Erythroblast (primary cell): ENCODE measurements around the gene PRMT7.
A peak's percentile ranks its signal among the peaks of the same experiment; 100 is the strongest.

Source experiments
- DNase-seq, 2 experiments: peaks; one replicate each; lab custom pipeline; 2025; lab: John Stamatoyannopoulos, UW
- GATA1 ChIP-seq: IDR thresholded peaks from 2 replicates; pipeline ENCODE4 v1.6.1; 2011; ENCODE audit warnings: low read depth, mild to moderate bottlenecking, control low read depth, low read length, moderate library complexity
- POLR2A ChIP-seq: IDR thresholded peaks from 2 replicates; pipeline ENCODE4 v1.6.1; 2011; ENCODE audit warnings: mild to moderate bottlenecking, low read length

Gene PRMT7

DNA sequence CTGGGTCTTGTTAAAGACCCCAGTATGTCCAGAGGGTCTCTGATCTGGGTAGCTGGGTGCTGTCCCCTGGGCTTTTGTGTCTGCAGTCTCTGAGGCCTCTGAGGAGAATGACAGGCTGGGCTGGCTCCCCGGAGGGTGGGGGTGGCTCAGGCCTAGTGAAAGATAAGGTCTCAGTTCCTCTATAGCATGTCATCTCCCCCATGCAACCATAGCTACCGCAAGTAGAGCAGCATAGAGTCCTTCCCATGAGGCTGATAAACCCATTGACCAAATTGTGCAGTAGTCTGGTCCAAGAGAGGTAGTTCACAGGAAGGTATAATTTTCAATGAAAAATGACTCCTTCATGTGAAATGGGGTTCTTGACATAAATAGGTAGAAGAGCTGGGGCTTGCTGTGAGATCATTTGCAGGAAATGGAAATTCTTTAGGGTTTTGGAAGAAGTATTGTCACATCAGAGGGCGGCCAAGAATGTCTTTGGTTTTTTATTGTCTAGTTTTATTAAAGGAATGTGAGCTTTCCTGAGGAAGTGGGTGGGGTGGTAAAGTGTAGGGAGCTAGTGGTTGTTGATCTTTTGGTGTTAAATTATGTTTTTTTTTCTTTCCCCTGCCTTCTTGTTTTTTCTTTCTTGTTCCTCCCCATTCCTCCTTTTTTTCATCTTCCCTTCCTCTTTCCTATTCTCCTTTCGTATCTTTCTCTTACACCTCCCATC lies 21.0 kb upstream of the PRMT7 start:
- TF ChIP-seq POLR2A, result no peak
- TF ChIP-seq GATA1, result no peak
- peak; percentile 82 to 84 for DNase-seq

DNA sequence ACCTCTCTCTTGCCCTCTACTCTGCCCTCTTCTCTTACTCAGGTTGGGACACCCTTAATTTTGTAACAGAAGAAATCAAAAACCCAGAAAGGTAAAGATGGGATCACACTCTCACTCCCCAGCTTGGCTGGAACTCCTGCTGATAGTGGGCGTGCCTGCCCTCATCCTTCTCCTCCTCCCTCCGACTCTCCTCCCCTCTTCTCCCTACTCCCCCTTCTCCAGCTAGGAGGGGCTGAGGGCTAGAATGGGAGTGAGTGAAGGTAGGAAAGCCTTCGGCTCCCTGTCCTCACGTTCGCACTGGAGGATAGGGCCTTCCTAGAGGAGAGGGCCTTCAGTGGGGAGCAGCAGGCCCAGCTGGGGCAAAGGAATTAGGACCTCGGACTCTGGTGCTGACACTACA lies 20.4 kb upstream of the PRMT7 start:
- TF ChIP-seq POLR2A (no peak), GATA1 (no peak)
- no peak for DNase-seq

DNA sequence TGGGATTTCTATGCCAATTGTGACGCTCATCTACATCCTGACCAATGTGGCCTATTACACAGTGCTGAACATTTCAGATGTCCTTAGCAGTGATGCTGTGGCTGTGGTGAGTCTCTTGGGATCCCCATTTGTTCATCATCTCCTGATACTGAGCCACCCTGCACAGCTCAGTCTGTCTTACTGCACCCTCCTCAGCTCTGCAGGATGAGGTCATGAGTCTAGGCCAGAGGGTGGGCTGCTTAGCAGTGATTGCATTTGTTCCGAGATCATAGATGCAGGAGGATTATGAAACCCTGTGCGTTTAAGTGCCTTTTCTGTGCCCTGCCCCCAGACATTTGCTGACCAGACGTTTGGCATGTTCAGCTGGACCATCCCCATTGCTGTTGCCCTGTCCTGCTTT lies 19.6 kb upstream of the PRMT7 start:
- no peak for DNase-seq
- TF ChIP-seq POLR2A (no peak), GATA1 (no peak)

DNA sequence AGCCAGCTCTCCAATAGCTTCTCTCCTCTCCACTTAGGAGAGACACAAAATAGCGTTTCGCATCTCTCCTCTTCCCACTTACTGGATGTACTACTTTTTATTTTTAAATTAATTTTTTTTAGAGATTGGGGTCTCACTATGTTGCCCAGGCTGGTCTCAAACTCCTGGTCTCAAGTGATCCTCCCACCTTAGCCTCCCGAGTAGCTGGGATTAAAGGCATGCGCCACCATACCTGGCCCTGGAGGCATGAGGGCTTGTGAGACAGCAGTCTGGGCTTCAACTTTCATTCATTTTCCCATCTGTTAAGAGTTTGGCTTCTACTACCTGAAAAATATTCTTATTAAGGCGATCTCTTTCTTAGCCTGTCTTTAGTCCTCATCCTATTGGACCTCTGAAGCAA lies 18.4 kb upstream of the PRMT7 start:
- no peak for DNase-seq
- TF ChIP-seq GATA1, result no peak
- no peak for TF ChIP-seq POLR2A

DNA sequence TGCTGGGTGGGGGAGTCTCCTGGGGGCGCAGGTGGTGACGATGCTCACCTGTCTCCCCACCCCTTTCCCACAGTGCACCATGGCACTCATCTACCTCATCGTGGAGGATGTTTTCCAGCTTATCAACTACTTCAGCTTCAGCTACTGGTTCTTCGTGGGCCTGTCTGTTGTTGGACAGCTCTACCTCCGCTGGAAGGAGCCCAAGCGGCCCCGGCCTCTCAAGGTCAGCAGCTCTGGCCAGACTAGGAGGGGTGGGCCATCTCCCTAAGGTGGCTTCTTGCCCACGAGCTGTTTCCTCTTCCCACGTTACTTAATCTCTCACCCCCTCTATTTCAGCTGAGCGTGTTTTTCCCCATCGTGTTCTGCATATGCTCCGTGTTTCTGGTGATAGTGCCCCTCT lies 14.5 kb upstream of the PRMT7 start:
- TF ChIP-seq POLR2A, result no peak
- no peak for TF ChIP-seq GATA1
- DNase-seq, result no peak

DNA sequence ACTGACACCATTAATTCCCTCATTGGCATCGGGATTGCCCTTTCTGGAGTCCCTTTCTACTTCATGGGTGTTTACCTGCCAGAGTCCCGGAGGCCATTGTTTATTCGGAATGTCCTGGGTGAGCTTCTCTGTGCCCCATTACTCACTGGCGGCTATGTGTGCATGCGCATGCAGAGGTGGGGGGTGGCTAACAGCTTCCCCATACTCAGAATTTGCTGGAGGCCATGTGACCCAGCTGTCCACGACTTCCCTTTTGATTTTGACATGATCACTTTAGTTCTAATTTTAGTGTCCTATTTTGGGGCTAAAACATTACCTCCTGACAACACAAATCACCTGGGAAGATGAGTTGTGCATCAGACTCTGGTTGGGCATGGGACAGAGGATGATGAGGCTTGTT lies 14.1 kb upstream of the PRMT7 start:
- DNase-seq, result no peak
- no peak for TF ChIP-seq POLR2A
- TF ChIP-seq GATA1, result no peak

DNA sequence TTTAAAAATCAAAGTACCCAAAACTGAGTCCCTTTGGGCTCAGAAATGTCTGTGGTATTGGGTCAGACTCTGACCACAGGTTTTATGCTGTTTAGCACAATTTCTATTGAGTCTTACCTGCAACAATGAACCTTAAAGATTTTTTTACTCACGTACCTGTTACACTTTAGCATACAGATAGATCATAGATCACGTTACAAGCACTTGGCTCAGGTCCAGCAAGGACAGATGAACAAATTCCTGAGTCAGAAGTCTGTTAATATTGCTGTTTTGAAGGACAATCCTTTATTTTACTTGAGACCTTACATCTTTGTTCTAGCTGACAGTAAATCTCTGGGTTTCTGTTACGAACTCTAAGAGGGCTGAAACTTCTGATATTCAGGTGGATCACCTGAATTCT lies 12.9 kb upstream of the PRMT7 start:
- TF ChIP-seq POLR2A (no peak), GATA1 (no peak)
- no peak for DNase-seq

DNA sequence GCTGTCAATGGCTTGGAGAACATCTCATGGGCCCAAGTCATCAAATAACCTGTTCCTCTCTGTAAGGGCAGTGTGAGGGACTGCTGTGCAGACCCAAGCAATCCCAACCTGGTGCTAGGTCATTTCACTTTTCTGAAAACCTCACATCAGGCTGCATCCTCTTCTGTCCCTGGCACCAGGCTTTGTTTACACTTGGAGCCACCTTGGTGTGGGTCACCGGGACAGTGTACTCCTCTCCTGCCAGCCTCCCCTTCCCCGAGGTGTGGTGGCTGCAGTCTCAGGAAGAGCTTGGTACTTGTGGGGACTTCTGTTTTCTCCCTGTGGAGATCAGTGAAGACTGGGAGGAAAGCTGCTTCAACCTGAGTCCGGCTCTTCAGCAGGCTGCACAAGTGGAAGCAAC lies 12.5 kb upstream of the PRMT7 start:
- TF ChIP-seq GATA1 (no peak), POLR2A (no peak)
- DNase-seq, result no peak

DNA sequence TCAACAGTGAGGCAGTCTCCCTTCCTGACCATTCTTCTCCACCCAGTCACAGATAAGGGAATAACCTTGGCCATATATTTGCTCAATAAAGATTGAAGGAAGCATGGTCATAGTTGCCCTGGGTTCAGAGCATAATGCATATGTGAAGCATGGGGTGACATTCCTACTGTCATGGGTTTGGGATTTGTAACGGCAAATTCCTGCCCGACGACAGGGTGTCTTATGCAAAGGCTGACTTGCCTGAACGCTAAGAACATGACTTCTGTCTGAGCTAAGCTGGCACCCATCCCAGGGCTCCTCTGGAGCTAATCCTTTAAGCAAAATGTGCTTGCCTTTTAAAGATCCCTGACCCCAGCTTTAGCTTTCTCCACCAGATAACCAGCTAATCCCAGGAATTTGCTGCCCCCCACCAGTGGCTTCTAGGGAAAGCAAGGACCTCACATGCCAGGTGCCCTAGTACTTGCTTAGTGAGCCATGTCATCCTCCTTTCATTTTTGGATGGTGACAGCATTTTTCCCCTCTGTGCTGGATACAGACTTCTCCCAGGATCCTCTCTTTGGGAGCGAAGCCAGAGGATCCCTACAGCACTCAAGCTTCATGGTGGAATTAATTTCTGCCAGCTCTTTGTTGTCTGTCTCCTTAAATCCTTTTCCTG lies 11.8 kb upstream of the PRMT7 start:
- DNase-seq, result no peak
- no peak for TF ChIP-seq GATA1
- no peak for TF ChIP-seq POLR2A

DNA sequence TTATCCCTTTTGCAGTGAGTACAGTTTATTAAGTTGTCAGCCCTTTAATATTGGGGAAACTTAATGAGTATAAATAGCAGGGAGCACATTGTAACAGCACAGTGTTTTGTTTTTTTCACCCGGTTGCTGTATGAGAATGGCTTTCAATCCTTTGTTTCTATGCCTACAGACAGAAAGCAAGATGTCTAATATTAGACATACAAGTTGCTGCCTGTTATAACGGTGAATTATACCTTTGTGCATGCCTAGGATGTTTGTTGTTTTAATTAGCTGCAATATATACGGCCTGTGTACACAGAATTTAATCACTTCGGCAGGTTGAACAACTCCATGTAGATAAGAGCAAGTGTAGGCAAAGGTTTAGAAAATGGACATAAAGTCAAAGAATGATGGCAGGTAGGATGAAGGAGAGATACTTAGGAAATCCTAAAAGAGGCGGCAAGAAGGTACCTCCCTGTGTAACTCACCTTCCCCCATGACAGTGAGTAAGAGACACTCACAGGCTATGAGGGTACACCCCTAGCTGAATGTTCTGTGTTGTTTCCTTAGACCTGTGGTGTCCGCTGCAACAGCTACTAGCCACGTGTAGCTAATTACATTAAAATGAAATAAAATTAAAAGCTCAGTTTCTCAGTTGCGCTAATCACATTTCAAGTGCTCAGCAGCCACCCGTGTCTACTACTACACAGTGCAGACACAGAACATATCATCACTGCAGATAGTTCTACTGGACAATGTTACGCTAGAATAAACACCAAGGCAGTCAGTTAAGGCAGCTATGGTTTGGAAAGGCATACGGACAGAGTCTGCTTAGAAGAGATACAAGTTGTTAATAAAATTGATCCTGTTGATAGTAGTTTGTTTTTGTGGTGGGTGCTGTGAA lies 11.0 kb upstream of the PRMT7 start:
- TF ChIP-seq GATA1 (no peak), POLR2A (no peak)
- no peak for DNase-seq

DNA sequence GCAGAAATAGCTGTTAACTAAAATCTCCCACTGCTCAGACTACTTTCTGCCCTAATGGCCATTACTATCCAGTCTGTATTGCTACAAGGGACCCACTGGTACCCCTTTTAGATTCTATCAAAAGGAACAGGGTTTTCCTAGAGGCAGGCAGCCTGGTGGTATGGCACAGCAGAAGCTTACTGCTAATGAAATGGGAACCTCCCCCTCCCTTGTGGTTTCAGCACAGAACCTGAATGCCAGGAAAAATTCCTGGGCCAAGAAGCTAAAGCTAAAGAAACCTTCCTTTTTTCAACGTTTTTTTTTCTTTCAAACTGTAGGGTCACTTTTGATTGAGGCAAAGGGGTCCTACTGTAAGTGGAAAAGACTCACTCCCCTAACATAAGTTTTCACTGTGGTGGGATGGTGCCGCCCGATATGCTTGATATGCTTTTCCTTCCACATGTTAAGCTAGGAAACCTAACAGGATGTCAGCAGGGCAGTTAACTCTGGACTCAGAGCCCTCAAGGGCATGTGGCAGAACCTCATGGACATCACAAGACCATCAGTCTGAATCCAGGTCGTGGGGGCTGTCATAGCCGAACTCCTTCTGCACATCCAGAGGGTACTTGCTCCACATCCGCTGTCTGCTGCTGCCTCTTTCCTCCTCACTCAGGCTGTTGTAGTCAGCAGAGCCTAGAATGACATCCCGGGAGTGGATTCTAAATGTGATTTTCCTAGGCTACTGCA lies 9.9 kb upstream of the PRMT7 start:
- TF ChIP-seq POLR2A, result no peak
- DNase-seq, result no peak

DNA sequence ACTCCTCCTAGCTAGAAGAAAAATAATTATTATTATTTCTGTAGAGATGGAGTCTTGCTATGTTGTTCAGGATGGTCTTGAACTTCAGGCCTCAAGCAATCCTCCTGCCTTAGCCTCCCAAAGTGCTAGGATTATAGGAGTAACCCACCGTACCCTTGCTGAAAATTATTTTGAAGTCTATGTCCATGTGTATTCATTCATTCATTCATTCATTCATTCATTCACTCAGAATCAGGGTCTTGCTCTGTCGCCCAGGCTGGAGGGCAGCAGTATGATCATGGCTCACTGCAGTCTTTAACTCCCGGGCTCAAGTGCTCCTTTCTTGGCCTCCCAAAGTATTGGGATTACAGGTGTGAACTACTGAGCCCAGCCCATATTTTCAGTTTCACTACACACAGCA lies 4.2 kb upstream of the PRMT7 start:
- TF ChIP-seq GATA1 (no peak), POLR2A (no peak)
- no peak for DNase-seq

DNA sequence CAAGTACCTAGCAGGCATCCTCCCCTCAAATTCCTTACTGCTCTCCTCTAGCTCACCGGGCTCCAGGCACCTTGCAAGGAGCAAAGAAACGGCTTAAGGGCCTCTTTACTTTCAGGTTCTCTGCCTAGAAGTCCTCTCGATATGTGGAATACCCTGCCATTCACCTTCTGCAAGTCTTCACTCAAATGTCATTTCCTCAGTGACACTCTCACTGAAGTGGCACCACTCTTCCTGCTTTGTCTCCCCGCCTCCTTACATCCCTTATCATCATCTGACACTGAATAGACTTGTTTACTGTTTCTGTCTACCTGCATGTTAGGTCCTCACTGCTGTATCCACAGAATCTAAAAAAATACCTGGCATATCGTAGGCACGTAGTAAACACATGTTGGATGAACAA lies 1.0 kb upstream of the PRMT7 start:
- DNase-seq, result peak; percentile 32 to 40
- TF ChIP-seq GATA1 (no peak), POLR2A (no peak)

DNA sequence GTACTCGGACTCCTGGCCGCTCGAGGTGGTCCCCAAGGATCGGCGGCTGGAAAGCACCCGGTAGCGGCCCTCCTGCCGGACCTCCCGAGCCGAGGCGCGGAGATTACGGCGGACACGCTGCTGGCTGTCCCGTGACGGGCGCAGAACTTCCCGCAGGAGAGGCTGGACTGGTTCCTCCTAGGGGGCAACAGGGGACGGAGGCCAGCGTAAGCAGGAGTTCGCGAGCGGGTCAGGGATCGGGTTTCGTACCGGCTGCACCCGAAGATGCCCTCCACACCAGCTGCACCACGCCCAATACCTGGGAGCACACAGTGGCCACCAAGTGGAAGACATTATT lies 414 bp upstream of the PRMT7 start:
- no peak for TF ChIP-seq POLR2A
- TF ChIP-seq GATA1, result no peak
- no peak for DNase-seq
